OCI-LY3 (cell line): ENCODE results near the gene ZNF326.

Experiments used
- CTCF ChIP-seq: fragments of 200-600, 300-600 bp; sonication (generic); IDR thresholded peaks from 2 replicates; pipeline ENCODE4 v1.5.1; 2014; ENCODE audit warnings: antibody characterized with exemption, low read length, low read depth
- EZH2phosphoT487 ChIP-seq: fragments of 200-600 bp; shearing (Covaris generic); IDR thresholded peaks from 2 replicates; pipeline ENCODE4 v1.6.1; 2018; ENCODE audit warnings: antibody characterized with exemption, mixed run types, low read depth

DNA sequence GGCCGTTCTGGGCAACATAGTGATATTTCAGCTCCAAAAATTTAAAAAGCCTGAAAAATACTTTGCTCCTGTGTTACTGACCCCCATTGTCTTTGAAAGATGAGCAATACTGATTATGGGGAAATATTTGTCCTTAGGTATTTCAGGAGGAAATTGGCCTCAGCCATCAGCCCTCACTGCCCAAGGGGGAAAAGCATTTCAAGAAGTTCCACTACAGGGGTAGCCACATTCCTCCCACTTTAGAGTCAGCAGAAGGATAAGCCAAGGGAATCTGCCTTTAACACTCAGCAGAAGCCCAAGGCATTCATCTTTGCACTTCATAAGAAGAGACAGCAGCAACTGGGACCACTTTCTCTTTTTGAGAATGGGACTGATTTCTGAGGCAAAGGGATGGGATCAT lies 40.5 kb upstream of the ZNF326 start:
- TF ChIP-seq CTCF (no peak), EZH2phosphoT487 (no peak)
